Fibroblast of lung (primary cell): ENCODE data around the gene WDR47. TPM values are rescaled to one million over a fixed set of nuclear protein-coding genes. Genes with fewer than 3 reads are reported as not detected.

ENCODE experiments used
- DNase-seq, 2 donors: peaks; one replicate each; pipeline versions ENCODE4 v3.0.0 to v3.0.0-alpha.2; 2010; ENCODE audit warnings: low read depth in 2 of 2
- H2AFZ ChIP-seq: 2 replicates; pipeline ENCODE4 v1.5.1; 2012; ENCODE audit warnings: low read length, control low read depth, inconsistent platforms
- H3K27ac ChIP-seq: 2 replicates; pipeline ENCODE4 v1.5.1; 2011; ENCODE audit warnings: low read length, control low read depth; ENCODE audit not compliant: insufficient read depth
- H3K27me3 ChIP-seq: 2 replicates; pipeline ENCODE4 v1.5.1; 2011; ENCODE audit warnings: mild to moderate bottlenecking, low read length; ENCODE audit not compliant: control insufficient read depth, insufficient read depth
- H3K36me3 ChIP-seq: 2 replicates; pipeline ENCODE4 v1.5.1; 2011; ENCODE audit warnings: low read length; ENCODE audit not compliant: control insufficient read depth, insufficient read depth
- H3K4me1 ChIP-seq: 2 replicates; pipeline ENCODE4 v1.5.1; 2011; ENCODE audit warnings: low read length; ENCODE audit not compliant: control insufficient read depth, insufficient read depth; ENCODE audit errors: extremely low read depth
- H3K4me2 ChIP-seq: 2 replicates; pipeline ENCODE4 v1.5.1; 2011; ENCODE audit warnings: low read length, control low read depth; ENCODE audit not compliant: insufficient read depth; ENCODE audit errors: extremely low read depth
- H3K4me3 ChIP-seq, 4 experiments: fragments of 200-600 bp in 1 of 4; sonication (generic) in 1 of 4; replicated peaks in 1 of 4; 2 replicates each; pipeline ENCODE4 v1.5.1; 2011 to 2016; ENCODE audit warnings: low read length in 4 of 4, low read depth in 3 of 4, mild to moderate bottlenecking in 3 of 4, control low read depth in 2 of 4, inconsistent platforms in 1 of 4, mixed read lengths in 1 of 4; ENCODE audit not compliant: insufficient read depth in 1 of 4; ENCODE audit errors: control extremely low read depth in 1 of 4
- H3K79me2 ChIP-seq: 2 replicates; pipeline ENCODE4 v1.5.1; 2012; ENCODE audit warnings: mild to moderate bottlenecking, low read length, inconsistent platforms; ENCODE audit not compliant: control insufficient read depth, insufficient read depth
- H3K9ac ChIP-seq: 2 replicates; pipeline ENCODE4 v1.5.1; 2011; ENCODE audit warnings: mild to moderate bottlenecking, low read length, control low read depth; ENCODE audit not compliant: insufficient read depth
- H3K9me3 ChIP-seq: 2 replicates; pipeline ENCODE4 v1.5.1; 2012; ENCODE audit warnings: low read depth, low read length; ENCODE audit not compliant: control insufficient read depth, insufficient read depth
- H4K20me1 ChIP-seq: 2 replicates; pipeline ENCODE4 v1.5.1; 2011; ENCODE audit warnings: low read length; ENCODE audit not compliant: control insufficient read depth, insufficient read depth; ENCODE audit errors: extremely low read depth
- CTCF ChIP-seq, 2 donors: IDR thresholded peaks in 1 of 2; conservative IDR thresholded peaks in 1 of 2; 1 replicate in 1 of 2; 2 replicates in 1 of 2; pipeline ENCODE4 v1.5.1; 2011 to 2012; ENCODE audit warnings: low read length in 2 of 2, control low read depth in 1 of 2, inconsistent platforms in 1 of 2, low read depth in 1 of 2, mild to moderate bottlenecking in 1 of 2
- EZH2 ChIP-seq: IDR thresholded peaks from 2 replicates; pipeline ENCODE4 v1.5.1; 2012; ENCODE audit warnings: low read length, control low read depth, mild to moderate bottlenecking; ENCODE audit errors: missing control alignments
- polyA plus RNA-seq, 2 donors: library from polyadenylated mRNA; depleted of rRNA in 1 of 2; stranded (reverse) in 1 of 2; unstranded in 1 of 2; fragments of >200 nt; gene quantifications; 2 replicates each; pipeline ENCODE4 v1.2.1, GENCODE V29; 2011 to 2012; ENCODE audit warnings: missing spikeins in 1 of 2
- total RNA-seq: library from RNA; depleted of rRNA; stranded (reverse); fragments of >200 nt; gene quantifications from 2 replicates; pipeline ENCODE4 v1.2.1, GENCODE V29; 2014

The WDR47 gene
- total and polyA plus RNA-seq, 2 donors (not counting 1 experiment from before 2014, with no cell fraction given) = 19.7 to 22.6 TPM

- H3K9ac ChIP-seq = no peak overlapping the region
- no peaks in the 10 kb centered on the region for H3K9me3 ChIP-seq
- TF ChIP-seq CTCF (conservative IDR thresholded peaks at IDR 0.05 in 1 of 2, IDR thresholded peaks at IDR 0.05 in 1 of 2; ENCODE audit: low read depth in 1 of 2, low read length in 2 of 2) (no peak), EZH2 (no peak)
- H3K4me1 ChIP-seq = no peaks in the 10 kb centered on the region
- H3K4me2 ChIP-seq = no peak overlapping the region
- H3K27ac ChIP-seq = no peak overlapping the region
- DNase-seq = peak in 1 of 2 donors; percentile 78
- H3K27me3 ChIP-seq = no peaks in the 10 kb centered on the region
- H3K79me2 ChIP-seq = no peaks in the 10 kb centered on the region
- no peak overlapping the region for H2AFZ ChIP-seq
- no peak overlapping the region for H3K4me3 ChIP-seq
- H3K36me3 ChIP-seq = no peaks in the 10 kb centered on the region
- no peaks in the 10 kb centered on the region for H4K20me1 ChIP-seq
Observed at GRCh38 chr1:109084563-109085517, 42.9 kb upstream of the WDR47 start.

DNA sequence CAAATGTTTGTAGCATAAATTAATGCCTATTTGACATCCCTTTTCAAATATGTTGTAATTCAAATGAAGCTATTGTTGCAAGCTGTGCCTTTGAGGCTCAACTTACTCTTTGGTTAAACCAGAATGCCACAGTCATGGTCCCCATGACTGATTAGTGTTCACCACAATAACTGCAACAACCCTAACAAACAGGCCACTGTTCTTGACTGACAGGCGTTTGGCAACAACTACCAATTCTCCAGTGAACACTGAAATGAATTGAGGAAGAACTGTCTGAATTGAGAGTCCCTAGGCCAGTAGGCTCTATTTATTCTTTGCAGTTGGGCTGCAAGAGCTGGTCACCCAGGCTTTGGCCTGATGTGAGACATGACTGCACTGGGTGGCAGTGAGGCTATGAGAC is 42.0 kb upstream of the WDR47 start:
- Histone ChIP-seq H3K27ac (no peak overlapping the region), H4K20me1 (no peaks in the 10 kb centered on the region), H2AFZ (no peak overlapping the region), H3K79me2 (no peaks in the 10 kb centered on the region), H3K27me3 (no peaks in the 10 kb centered on the region), H3K9ac (no peak overlapping the region), H3K4me2 (no peak overlapping the region), H3K4me1 (no peaks in the 10 kb centered on the region), H3K9me3 (no peaks in the 10 kb centered on the region), H3K4me3 (no peak overlapping the region), H3K36me3 (no peaks in the 10 kb centered on the region)
- no peak for TF ChIP-seq CTCF (conservative IDR thresholded peaks at IDR 0.05 in 1 of 2, IDR thresholded peaks at IDR 0.05 in 1 of 2; ENCODE audit: low read depth in 1 of 2, low read length in 2 of 2)
- TF ChIP-seq EZH2 = no peak
- no peak for DNase-seq

- no peaks in the 10 kb centered on the region for H3K4me1 ChIP-seq
- H3K9me3 ChIP-seq = no peaks in the 10 kb centered on the region
- TF ChIP-seq EZH2 (no peak), CTCF (conservative IDR thresholded peaks at IDR 0.05 in 1 of 2, IDR thresholded peaks at IDR 0.05 in 1 of 2; ENCODE audit: low read depth in 1 of 2, low read length in 2 of 2) (no peak)
- no peak overlapping the region for H3K4me3 ChIP-seq
- no peak for DNase-seq
- H3K79me2 ChIP-seq = no peaks in the 10 kb centered on the region
- H3K27ac ChIP-seq = no peak overlapping the region
- no peaks in the 10 kb centered on the region for H4K20me1 ChIP-seq
- no peak overlapping the region for H3K4me2 ChIP-seq
- no peak overlapping the region for H2AFZ ChIP-seq
- no peaks in the 10 kb centered on the region for H3K36me3 ChIP-seq
- no peaks in the 10 kb centered on the region for H3K27me3 ChIP-seq
- no peak overlapping the region for H3K9ac ChIP-seq
Observed at GRCh38 chr1:109083501-109083900, 41.6 kb upstream of the WDR47 start.
